Immature natural killer cell (primary cell): Measurements from ENCODE around the gene ADNP2. TPM values are rescaled to one million over a fixed set of nuclear protein-coding genes. Genes with fewer than 3 reads are reported as not detected.

Experiments used
- DNase-seq, 3 donors: peaks; one replicate each; pipeline ENCODE4 v3.0.0; 2022; ENCODE audit warnings: mixed read lengths in 1 of 3
- H3K27ac Mint-ChIP-seq, 6 donors: one replicate each; pipeline ENCODE4 v1.8.0; 2020; ENCODE audit warnings: mixed read lengths in 6 of 6, mild to moderate bottlenecking in 5 of 6, inconsistent platforms in 4 of 6, moderate library complexity in 3 of 6
- H3K27me3 Mint-ChIP-seq, 3 donors: one replicate each; pipeline ENCODE4 v1.8.0; 2020 to 2021; ENCODE audit warnings: low read depth in 3 of 3, mild to moderate bottlenecking in 3 of 3, mixed read lengths in 3 of 3, moderate library complexity in 3 of 3, inconsistent platforms in 1 of 3
- H3K36me3 Mint-ChIP-seq, 3 donors: one replicate each; pipeline ENCODE4 v1.8.0; 2020; ENCODE audit warnings: mixed read lengths in 3 of 3, inconsistent platforms in 2 of 3, mild to moderate bottlenecking in 2 of 3
- H3K4me1 Mint-ChIP-seq, 2 donors: one replicate each; pipeline ENCODE4 v1.8.0; 2020; ENCODE audit warnings: inconsistent platforms in 2 of 2, mild to moderate bottlenecking in 2 of 2, mixed read lengths in 2 of 2, moderate library complexity in 1 of 2
- H3K4me3 Mint-ChIP-seq, 5 donors: one replicate each; pipeline ENCODE4 v1.8.0; 2020; ENCODE audit warnings: mild to moderate bottlenecking in 5 of 5, mixed read lengths in 5 of 5, inconsistent platforms in 3 of 5, moderate library complexity in 3 of 5
- H3K9me3 Mint-ChIP-seq, 6 donors: one replicate each; pipeline ENCODE4 v1.8.0; 2020; ENCODE audit warnings: mild to moderate bottlenecking in 6 of 6, mixed read lengths in 6 of 6, inconsistent platforms in 4 of 6, moderate library complexity in 3 of 6
- polyA plus RNA-seq, 3 donors: library from polyadenylated mRNA; unstranded; fragments of 300-500 nt; fragmentation: Illumina TruSeq; gene quantifications; one replicate each; pipeline ENCODE4 v1.2.3, GENCODE V29; 2021

ADNP2 gene
- polyA plus RNA-seq, 3 donors from 2014 or later, result 3.6 to 7.2 (median 5.2) TPM

DNA sequence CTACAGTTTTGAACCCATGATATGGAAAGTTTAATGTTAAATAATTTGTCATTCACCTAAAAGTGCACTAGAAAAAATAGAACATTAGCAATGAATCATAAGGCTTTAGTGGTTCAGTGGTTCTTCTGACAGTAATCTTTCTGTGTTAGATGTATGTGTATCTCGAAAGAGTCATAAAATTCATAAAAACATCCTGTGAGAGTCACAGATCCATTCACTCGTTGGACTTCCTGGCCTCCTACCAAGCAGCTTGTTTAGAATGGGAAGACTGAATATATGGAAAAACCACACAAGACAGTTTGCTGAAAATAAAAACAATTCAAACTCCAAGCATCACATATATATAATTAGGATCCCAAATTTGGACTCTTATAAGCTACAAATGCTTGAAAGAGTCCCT is 34.8 kb downstream of the ADNP2 start:
- no peak for DNase-seq
- no peak overlapping the region for H3K27ac Mint-ChIP-seq
- no peak overlapping the region for H3K4me3 Mint-ChIP-seq
- peaks cover 14 to 17% of the 10 kb centered on the region in 2 donors for H3K4me1 Mint-ChIP-seq
- H3K27me3 Mint-ChIP-seq, result peaks cover 0 to 12% (median 6%) of the 10 kb centered on the region in 3 donors
- peaks cover 3 to 14% (median 6%) of the 10 kb centered on the region in 3 donors for H3K36me3 Mint-ChIP-seq
- no peaks in the 10 kb centered on the region for H3K9me3 Mint-ChIP-seq

DNA sequence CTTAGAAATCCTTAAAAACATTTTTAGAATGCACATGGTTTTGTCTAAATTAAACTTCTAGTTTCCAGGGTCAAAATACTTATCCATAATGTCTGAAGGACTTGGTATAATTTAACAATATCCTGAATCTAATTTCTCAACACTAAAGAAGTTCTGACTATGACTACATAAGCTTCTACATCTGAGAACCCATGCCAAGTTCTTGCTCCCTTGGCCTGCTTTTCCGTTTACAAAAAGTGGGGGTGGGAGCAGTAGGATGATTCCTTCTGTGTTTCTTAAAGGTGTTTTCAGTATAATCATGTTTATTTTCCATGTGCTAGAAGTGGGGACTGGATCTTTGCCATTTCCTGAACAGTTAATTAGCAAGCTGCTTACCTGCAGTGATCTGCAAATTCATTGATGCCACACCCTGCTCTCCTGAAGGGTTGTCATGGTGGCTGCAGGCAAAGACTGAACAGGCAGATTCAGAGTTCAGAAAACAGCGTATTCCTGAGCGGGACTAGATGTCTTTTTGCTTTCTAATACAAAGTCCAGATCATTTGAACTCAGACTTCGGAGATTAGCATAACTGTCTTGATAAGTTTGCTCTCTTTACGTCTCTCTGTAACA is 36.2 kb downstream of the ADNP2 start:
- Mint-ChIP-seq H3K27ac (no peak overlapping the region), H3K36me3 (peaks cover 0 to 8% (median 2%) of the 10 kb centered on the region in 3 donors), H3K9me3 (no peaks in the 10 kb centered on the region), H3K4me3 (no peak overlapping the region), H3K4me1 (peaks cover 17 to 18% of the 10 kb centered on the region in 2 donors), H3K27me3 (peaks cover 0 to 12% (median 6%) of the 10 kb centered on the region in 3 donors)
- DNase-seq, result no peak

DNA sequence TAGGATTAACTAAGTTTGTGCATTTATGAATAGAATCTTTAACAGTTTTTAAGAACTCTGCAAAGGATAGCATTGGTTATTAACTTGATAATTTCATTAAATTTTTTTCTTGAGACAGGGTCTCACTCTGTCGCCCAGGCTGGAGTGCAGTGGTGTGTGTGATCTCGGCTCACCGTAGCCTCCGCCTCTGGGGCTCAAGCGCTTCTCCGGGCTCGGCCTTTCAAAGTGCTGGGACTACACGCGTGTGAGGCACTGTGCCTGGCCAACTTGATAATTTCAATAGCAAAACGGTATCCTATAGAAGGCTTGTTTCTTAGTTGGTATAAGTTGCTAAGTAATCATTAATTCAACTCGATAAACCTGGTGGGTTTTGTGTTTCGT is 38.0 kb downstream of the ADNP2 start:
- Mint-ChIP-seq H3K4me3 (peak overlapping the region; percentile 48 to 91 (median 85)), H3K36me3 (peaks cover 0 to 3% (median 0%) of the 10 kb centered on the region in 3 donors), H3K27me3 (peaks cover 0 to 14% (median 6%) of the 10 kb centered on the region in 3 donors), H3K9me3 (no peaks in the 10 kb centered on the region), H3K27ac (no peak overlapping the region), H3K4me1 (peaks cover 17 to 18% of the 10 kb centered on the region in 2 donors)
- no peak for DNase-seq

DNA sequence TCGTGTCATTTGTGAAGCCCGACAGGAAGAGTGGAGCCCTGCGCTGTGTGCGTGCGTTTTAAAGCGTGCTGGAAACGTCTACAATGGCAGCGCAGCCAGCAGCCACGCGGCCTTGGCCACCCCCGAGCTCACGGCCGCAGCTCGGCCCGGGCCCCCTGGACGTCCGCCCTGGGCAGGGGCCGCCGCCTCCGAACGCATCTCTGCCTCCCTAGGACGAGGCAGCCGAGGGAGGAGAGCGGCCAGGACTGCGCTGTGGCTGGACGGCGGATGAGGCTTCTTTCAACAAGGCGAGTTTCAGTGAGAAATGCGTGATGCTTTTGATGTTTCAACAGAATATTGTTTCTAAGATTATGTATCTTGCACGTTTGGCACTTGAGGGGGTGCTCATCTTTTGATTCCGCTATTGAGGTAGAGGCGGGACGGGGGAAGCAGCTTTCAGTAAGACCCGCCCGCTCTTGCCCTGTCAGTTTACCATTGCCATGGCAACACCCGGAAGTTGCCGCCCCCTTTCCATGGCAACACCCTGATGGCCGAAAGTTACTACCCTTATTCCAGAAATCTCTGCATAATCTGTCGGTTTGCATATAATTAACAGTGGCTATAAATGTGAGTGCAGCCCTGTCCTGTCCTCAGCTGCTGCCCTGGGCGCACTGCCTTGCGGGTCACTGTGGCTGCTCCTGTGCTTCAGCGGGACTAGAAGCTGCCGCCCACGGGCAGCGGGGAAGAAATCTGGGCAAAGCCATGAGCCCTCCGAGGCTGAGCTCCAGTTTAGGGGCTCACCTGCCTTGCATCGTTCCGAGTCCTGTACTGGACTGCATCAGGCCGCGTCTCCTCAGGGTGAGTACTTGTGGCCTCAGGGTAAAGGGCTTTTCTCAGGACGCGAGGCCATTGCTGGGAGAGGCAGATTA is 38.6 kb downstream of the ADNP2 start:
- Mint-ChIP-seq H3K9me3 (no peaks in the 10 kb centered on the region), H3K4me3 (peak overlapping the region; percentile 80 to 91 (median 85)), H3K4me1 (peaks cover 17 to 18% of the 10 kb centered on the region in 2 donors), H3K36me3 (peaks cover 0 to 3% (median 0%) of the 10 kb centered on the region in 3 donors), H3K27ac (peak overlapping the region in 1 of 6 donors; percentile 43), H3K27me3 (peaks cover 0 to 14% (median 5%) of the 10 kb centered on the region in 3 donors)
- peak; percentile 60 to 71 (median 66) for DNase-seq

DNA sequence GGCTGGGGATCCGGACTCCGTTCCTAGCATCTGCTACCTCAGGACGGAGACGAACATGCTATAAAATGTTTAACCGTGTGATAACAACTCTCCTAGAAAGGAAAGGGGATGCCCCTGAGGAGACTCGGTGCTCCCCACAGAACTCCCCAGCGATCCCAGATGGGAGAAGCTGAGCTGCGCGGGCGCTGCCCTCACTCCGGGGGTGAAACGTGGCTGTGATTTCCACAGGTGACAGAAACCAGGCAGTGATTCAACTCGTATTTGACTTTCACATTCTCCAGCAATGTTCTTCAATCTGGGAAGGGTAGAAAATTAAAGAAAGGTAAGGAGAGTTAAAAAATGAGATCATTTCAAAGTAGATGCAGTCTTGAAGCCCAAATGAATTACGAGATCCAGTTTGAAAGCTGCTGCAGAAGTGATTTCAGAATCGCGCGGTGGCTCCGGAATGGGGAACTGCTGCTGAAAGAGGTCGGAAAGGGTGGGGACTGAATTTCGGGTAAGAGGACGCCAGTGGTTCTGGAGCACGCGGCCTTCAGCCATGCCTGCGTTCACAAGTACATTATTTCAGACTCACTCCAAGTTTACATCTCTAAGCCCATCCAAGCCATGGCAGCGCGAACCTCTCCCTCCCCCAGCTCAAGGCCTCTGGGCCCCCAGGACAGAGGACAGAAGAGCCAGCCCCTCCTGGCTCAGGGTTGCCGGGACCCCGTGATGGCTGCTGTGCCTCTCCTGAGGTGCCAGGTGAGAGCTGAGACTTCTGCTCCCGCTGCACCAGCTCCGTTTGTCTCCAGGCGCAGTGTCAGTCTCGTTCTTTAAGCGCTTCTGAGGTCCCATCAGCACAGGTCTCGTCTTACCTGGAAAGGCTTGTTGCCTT is 39.5 kb downstream of the ADNP2 start:
- Mint-ChIP-seq H3K4me1 (peaks cover 17 to 18% of the 10 kb centered on the region in 2 donors), H3K27ac (no peak overlapping the region), H3K9me3 (no peaks in the 10 kb centered on the region), H3K4me3 (peak overlapping the region; percentile 80 to 91 (median 85)), H3K27me3 (peaks cover 0 to 14% (median 5%) of the 10 kb centered on the region in 3 donors), H3K36me3 (peaks cover 0 to 3% (median 0%) of the 10 kb centered on the region in 3 donors)
- DNase-seq, result no peak

DNA sequence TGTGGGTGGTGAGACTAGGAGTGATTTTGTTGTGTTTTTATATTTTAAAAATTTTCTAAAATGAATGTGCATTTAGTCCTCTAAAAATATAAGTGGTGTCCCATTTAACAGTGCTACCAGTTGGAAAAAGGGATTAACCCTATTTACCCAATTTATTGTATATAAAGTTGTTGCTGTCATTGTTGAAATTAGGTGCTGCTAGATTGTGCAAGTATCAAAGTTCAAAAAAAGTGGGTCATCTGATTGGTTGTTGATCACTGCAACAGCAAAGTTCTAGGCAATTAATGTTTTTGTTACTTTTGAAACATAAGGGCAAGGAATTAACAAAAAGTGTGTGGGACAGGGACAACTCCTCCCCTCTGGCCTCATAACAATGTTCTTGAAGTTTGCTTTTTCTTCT is 40.6 kb downstream of the ADNP2 start:
- Mint-ChIP-seq H3K27ac (no peak overlapping the region), H3K4me1 (peaks cover 17 to 18% of the 10 kb centered on the region in 2 donors), H3K36me3 (no peaks in the 10 kb centered on the region), H3K27me3 (peaks cover 0 to 14% (median 6%) of the 10 kb centered on the region in 3 donors), H3K4me3 (peak overlapping the region in 1 of 5 donors; percentile 12), H3K9me3 (no peaks in the 10 kb centered on the region)
- no peak for DNase-seq

DNA sequence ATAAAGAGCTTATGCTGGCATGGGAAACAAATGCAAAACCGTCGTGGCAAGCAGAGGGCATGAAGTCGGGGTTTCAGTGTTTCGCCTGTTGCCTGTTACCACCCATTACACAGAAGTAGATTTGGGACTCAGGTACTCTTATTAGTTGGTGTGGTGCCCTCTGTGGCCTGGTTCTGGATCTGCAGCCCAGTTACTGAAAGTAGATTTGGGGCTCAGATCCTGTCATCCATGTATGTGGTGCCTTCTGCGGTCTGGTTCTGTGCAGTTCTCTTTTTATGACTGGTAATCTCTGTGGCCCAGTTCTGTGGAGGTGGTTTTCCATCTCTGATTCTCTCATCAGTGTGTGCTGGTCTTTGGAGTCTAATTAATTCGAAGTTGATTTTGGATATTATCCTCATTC is 45.2 kb downstream of the ADNP2 start:
- H3K9me3 Mint-ChIP-seq, result no peaks in the 10 kb centered on the region
- peak in 1 of 3 donors; percentile 12 for DNase-seq
- no peaks in the 10 kb centered on the region for H3K4me1 Mint-ChIP-seq
- no peak overlapping the region for H3K4me3 Mint-ChIP-seq
- H3K27me3 Mint-ChIP-seq, result peaks cover 0 to 8% (median 4%) of the 10 kb centered on the region in 3 donors
- no peaks in the 10 kb centered on the region for H3K36me3 Mint-ChIP-seq
- H3K27ac Mint-ChIP-seq, result no peak overlapping the region

DNA sequence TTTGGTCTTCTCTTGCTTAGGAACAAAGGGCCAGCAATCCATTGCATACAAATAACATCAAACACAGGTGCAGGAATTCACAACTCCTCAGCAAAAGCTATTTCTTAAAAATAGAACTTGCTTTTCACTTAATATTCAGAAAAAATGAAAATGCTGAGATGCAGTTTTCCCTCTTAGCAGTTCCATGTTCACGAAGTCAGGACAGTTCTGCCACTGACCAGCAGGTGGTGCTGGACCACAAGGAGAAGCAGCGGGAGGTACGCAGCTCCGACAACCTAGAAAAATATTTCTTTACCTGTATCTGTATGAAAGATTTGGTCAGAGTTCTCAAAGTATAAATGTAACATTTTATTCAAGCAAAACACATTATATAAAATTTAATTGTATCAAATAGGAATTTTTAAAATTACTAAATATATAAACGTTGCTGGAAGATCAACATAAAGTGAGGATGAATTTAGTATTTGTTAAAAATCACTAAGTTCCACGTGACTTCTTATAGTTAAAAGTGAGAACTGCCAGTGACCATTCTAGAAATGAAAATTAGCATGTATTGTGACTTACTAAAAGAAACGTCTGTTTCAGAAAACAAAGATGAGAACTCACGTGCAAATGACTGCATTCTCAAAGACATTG is 48.8 kb downstream of the ADNP2 start:
- Mint-ChIP-seq H3K4me3 (no peak overlapping the region), H3K4me1 (peaks cover 0 to 2% of the 10 kb centered on the region in 2 donors), H3K27me3 (peaks cover 4 to 9% (median 6%) of the 10 kb centered on the region in 3 donors), H3K27ac (no peak overlapping the region), H3K36me3 (no peaks in the 10 kb centered on the region), H3K9me3 (no peaks in the 10 kb centered on the region)
- DNase-seq, result peak; percentile 32 to 54 (median 37)

DNA sequence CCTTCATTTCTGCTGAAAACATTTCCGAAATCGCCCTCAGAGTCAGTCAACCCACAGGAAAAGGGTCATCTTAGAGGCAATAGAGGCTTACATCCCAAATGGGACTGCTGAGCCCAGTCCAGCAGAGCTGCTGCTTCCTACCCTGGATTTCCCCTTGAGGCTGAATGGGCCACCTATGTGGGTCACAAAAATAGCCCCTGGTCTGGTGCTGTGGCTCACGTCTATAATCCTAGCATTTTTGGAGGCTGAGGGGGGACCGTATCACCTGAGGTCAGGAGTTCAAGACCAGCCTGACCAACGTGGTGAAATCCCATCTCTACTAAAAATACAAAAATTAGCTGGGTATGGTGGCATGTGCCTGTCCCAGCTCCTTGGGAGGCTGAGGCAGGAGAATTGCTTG is 49.3 kb downstream of the ADNP2 start:
- no peak overlapping the region for H3K4me3 Mint-ChIP-seq
- peaks cover 4 to 11% (median 6%) of the 10 kb centered on the region in 3 donors for H3K27me3 Mint-ChIP-seq
- no peak for DNase-seq
- H3K27ac Mint-ChIP-seq, result no peak overlapping the region
- peaks cover 0 to 4% (median 0%) of the 10 kb centered on the region in 6 donors for H3K9me3 Mint-ChIP-seq
- no peaks in the 10 kb centered on the region for H3K36me3 Mint-ChIP-seq
- H3K4me1 Mint-ChIP-seq, result peaks cover 0 to 2% of the 10 kb centered on the region in 2 donors

DNA sequence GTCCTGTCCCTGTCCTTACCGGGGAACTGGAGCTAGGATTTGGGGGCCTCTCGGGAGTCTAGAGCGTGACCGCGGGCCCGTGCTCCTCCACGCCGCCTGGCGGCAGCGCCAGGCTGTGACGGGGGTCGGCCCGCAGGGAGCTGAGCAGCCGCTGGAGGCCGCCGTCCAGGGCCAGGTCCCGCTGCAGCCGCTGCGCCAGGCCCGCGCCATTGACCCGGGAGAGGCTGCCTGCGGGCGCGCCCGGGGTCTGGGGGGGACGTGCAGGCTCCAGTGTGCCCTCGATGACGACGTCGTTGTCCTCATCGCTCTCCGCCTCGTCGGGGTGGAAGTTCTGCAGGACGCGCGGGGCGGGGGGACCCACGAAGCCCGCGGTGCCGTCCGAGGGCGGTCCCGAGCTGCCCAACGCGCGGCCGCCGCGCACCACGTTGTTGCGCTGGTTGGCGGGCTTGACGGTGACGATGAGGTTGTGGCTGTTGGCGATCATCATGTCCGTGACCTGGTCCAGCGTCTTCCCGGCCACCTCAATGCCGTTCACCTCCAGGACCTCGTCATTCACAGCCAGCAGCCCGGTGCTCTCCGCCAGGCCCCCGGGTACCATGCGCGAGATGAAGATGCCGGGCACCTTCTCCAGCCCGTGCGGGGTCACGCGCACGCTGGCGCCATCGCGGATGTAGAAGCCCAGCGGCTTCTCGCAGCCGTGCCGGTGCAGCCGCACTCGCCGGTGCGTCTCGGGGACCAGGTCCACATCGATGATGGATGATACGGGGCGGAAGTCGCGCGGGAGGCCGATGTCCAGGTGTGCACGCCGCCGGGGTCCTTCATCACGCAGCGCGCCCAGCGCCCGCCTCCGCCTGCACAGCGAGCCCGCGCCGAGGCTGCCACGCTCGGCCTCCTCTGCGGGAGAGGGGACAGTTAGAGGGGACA is 50.9 kb downstream of the ADNP2 start:
- Mint-ChIP-seq H3K36me3 (peaks cover 0 to 5% (median 0%) of the 10 kb centered on the region in 3 donors), H3K9me3 (peaks cover 5 to 12% (median 9%) of the 10 kb centered on the region in 6 donors), H3K27me3 (peaks cover 4 to 12% (median 11%) of the 10 kb centered on the region in 3 donors), H3K4me1 (peaks cover 0 to 2% of the 10 kb centered on the region in 2 donors), H3K27ac (no peak overlapping the region), H3K4me3 (peak overlapping the region in 2 of 5 donors; percentile 21 to 36)
- DNase-seq, result peak in 2 of 3 donors; percentile 23 to 28

DNA sequence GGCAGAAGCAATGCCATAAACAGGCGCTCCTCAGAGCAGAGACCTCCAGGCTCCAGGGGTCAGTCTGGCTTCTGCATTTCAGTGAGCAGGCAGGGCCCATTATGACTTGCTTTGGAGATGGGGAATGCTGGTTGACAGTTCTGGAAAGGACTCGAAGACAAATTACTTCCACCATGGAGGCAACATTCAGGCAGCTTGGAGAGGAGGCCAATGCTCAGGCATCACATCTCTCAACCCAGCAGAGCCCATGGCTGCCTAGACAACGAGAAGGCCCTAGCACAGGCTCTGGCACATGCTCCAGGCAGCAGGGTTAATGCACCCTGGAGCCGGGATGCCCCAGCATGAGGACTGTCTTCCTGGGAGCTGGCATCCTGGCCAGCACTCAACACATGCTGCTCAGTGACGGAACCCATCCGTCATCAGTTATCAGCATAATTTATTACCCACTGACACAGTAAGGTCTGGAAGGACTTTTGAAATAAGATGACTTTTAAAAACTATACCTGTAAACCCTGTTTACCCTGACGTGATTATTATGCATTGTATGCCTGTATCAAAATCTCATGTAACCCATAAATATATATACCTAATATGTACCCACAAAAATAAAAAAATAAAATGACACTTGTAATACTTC is 52.8 kb downstream of the ADNP2 start:
- Mint-ChIP-seq H3K4me3 (no peak overlapping the region), H3K36me3 (peaks cover 0 to 5% (median 0%) of the 10 kb centered on the region in 3 donors), H3K27ac (no peak overlapping the region), H3K9me3 (peaks cover 6 to 21% (median 10%) of the 10 kb centered on the region in 6 donors), H3K4me1 (peaks cover 0 to 2% of the 10 kb centered on the region in 2 donors), H3K27me3 (peaks cover 7 to 12% (median 9%) of the 10 kb centered on the region in 3 donors)
- DNase-seq, result no peak

DNA sequence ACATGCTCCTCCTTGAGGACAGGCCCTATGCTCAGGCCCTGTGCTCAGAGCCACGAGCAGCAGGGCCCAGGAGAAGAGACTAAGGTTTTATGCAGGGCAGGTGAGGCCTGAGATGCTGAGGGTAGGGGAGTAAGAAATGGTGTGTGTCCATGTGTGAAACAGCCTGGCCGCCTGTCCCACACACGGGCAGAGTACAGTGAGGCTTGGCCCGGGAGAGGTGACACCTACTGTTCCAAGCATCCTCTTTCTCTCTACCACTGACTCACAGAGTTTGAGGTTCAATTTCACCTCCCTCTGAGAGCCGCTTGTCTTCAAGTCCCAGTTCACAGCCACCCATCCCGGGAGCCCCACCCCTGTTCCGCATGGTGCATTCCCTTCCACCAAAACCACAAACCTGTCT is 54.1 kb downstream of the ADNP2 start:
- peaks cover 8 to 21% (median 10%) of the 10 kb centered on the region in 6 donors for H3K9me3 Mint-ChIP-seq
- H3K27me3 Mint-ChIP-seq, result peaks cover 5 to 10% (median 7%) of the 10 kb centered on the region in 3 donors
- DNase-seq, result no peak
- H3K27ac Mint-ChIP-seq, result no peak overlapping the region
- H3K4me1 Mint-ChIP-seq, result peaks cover 0 to 2% of the 10 kb centered on the region in 2 donors
- H3K36me3 Mint-ChIP-seq, result peaks cover 0 to 5% (median 0%) of the 10 kb centered on the region in 3 donors
- H3K4me3 Mint-ChIP-seq, result no peak overlapping the region
